ENCODE data around the gene HVCN1. TPM values are rescaled to one million over a fixed set of nuclear protein-coding genes. Genes with fewer than 3 reads are reported as not detected.

HVCN1 gene
- polyA plus RNA-seq, 1 experiment = 6.9 TPM

DNA sequence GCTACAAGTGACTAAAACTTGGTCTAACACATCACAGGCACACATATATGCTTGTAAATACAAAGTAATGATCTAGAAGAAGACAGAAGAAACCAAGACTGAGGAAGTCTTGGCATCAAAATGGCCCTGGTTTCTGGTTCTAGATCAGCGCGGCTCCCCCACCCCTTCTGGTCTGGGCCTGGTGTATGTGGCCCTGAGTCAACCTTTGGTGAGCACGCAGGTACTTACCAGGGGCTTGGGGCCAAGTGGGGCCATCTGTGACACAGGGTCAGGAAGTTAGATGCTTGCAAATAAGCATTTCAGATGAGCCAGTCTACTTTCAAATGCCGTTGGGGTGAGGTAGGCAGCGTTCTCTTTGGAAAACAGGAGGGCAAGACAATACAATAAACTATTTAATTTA lies 13.2 kb upstream of the HVCN1 start:
- ChIA-PET POLR2A (no interaction called here), CTCF (no interaction called here)
- TF ChIP-seq, protein P1, sequence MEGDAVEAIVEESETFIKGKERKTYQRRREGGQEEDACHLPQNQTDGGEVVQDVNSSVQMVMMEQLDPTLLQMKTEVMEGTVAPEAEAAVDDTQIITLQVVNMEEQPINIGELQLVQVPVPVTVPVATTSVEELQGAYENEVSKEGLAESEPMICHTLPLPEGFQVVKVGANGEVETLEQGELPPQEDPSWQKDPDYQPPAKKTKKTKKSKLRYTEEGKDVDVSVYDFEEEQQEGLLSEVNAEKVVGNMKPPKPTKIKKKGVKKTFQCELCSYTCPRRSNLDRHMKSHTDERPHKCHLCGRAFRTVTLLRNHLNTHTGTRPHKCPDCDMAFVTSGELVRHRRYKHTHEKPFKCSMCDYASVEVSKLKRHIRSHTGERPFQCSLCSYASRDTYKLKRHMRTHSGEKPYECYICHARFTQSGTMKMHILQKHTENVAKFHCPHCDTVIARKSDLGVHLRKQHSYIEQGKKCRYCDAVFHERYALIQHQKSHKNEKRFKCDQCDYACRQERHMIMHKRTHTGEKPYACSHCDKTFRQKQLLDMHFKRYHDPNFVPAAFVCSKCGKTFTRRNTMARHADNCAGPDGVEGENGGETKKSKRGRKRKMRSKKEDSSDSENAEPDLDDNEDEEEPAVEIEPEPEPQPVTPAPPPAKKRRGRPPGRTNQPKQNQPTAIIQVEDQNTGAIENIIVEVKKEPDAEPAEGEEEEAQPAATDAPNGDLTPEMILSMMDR (IDR thresholded peaks at IDR 0.05; ENCODE audit: low read depth, low read length) = no peak
- DNase-seq (ENCODE audit: low read depth, low spot score) = no peak
- Histone ChIP-seq H3K4me3 (ENCODE audit: low read depth, low read length) (no peak overlapping the region), H3K9me3 (ENCODE audit: control insufficient read depth, insufficient read depth, low read length) (no peaks in the 10 kb centered on the region; the same call in 1 of the 2 replicates), H3K27ac (ENCODE audit: low read depth, low read length) (no peak overlapping the region), H3K27me3 (ENCODE audit: control insufficient read depth, insufficient read depth, low read length) (no peaks in the 10 kb centered on the region)

DNA sequence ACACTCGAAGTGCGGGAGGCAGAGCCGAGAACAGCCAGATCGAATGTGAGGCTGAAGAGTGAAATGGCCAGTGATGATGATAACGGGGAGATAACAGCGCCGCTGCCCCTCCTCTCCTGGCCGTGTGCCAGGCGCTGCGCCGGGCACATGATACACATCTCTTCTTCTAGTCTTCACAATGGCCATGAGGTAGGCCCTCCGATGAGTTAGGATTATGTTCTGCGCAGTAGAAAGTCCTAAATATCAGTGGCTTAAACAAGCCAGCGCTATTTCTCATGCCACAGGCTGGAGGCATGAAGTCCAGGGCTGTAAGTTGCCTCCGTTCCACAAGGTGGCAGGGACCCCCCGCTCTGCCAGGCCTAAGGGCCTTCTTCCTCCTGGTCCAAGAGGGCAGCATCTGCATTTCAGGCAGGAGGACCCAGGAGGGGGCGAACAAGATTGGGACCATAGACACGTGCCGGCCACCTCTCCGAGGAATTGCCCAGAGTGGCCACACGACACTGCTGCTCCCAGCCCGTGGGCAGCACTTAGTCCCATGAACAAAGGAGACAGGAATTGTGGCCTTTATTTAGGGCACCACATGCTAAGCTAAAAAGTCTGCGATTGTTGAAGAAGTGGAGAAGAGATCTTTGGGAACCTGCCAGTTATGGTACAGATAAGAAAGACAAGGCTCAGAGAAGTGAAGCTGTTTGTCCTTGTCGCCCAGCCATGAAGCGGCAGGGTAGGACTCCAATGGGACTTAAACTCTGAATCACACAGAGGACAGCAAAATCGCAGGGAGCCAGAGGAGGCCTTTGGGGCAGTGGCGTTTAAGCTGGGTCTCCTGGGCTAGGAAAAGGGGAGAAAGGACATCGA lies 10.9 kb upstream of the HVCN1 start:
- Histone ChIP-seq H3K27me3 (ENCODE audit: control insufficient read depth, insufficient read depth, low read length) (no peaks in the 10 kb centered on the region), H3K27ac (ENCODE audit: low read depth, low read length) (no peak overlapping the region), H3K9me3 (ENCODE audit: control insufficient read depth, insufficient read depth, low read length) (no peaks in the 10 kb centered on the region; the same call in 1 of the 2 replicates), H3K4me3 (ENCODE audit: low read depth, low read length) (no peak overlapping the region)
- TF ChIP-seq, protein P1 (IDR thresholded peaks at IDR 0.05; ENCODE audit: low read depth, low read length) = peak; percentile 4; the same call in 1 of the 2 replicates
- CTCF ChIA-PET = no interaction called here
- POLR2A ChIA-PET = no interaction called here
- no peak for DNase-seq (ENCODE audit: low read depth, low spot score)

DNA sequence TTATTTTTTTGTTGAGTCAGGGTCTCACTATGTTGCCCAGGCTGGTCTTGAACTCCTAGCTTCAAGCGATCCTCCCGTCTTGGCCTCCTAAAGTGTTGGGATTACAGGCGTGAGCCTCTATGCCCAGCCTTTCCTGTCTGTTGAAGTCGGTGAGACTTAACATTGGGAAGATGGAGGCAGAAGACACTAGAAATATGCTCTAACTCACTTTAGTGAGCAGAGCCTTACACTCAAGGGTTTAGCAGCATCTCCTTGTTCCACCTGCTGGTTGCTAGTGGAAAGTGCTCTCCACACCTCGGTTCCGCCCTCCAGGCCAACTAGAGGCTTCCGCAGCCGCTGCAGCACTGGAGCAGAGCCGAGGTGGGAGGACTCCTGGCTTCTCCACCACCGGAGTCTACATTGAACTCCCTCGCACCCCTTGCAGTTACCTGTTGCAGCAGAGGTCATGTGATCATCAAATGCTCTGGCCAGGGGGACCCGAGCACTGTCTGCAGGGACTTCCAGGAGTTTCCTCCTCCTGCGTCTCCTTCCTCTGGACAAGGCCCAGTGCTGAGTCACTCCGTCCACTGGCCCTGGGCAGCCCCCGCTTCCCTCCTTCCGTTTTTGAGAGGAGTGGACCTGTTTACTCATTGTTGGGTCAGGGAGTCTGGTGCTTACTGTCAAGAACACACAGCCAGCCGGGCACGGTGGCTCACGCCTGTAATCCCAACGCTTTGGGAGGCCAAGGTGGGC lies 9.4 kb upstream of the HVCN1 start:
- POLR2A ChIA-PET = no interaction called here
- H3K4me3 ChIP-seq (ENCODE audit: low read depth, low read length) = no peak overlapping the region
- peak; percentile 37 for DNase-seq (ENCODE audit: low read depth, low spot score)
- H3K9me3 ChIP-seq (ENCODE audit: control insufficient read depth, insufficient read depth, low read length) = no peaks in the 10 kb centered on the region; the same call in 1 of the 2 replicates
- CTCF ChIA-PET = no interaction called here
- H3K27me3 ChIP-seq (ENCODE audit: control insufficient read depth, insufficient read depth, low read length) = no peaks in the 10 kb centered on the region
- TF ChIP-seq, protein P1 (IDR thresholded peaks at IDR 0.05; ENCODE audit: low read depth, low read length) = peak; percentile 62
- H3K27ac ChIP-seq (ENCODE audit: low read depth, low read length) = no peak overlapping the region

DNA sequence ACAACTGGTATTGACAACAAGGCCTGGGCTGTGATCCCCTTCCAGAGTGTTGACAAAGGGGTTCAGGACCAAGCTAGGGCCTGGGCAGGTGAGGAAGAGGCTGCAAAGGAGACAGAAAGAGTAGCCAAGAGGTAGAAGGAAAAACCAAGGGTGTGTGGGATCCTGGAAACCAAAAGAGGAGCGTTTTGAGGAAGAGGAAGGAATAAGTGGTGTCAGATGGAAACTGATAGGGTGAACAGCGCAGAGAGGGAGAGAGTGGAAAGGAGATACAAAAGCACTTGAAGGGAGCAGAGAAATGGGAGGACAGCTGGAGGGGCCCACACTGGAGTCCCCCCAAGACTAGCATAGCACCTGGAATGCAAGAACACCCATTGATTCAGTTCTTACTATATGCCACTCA lies 8.3 kb upstream of the HVCN1 start:
- TF ChIP-seq, protein P1 (IDR thresholded peaks at IDR 0.05; ENCODE audit: low read depth, low read length) = no peak
- no peak for DNase-seq (ENCODE audit: low read depth, low spot score)
- Histone ChIP-seq H3K9me3 (ENCODE audit: control insufficient read depth, insufficient read depth, low read length) (no peaks in the 10 kb centered on the region; the same call in 1 of the 2 replicates), H3K27ac (ENCODE audit: low read depth, low read length) (no peak overlapping the region), H3K27me3 (ENCODE audit: control insufficient read depth, insufficient read depth, low read length) (no peaks in the 10 kb centered on the region), H3K4me3 (ENCODE audit: low read depth, low read length) (no peak overlapping the region)
- CTCF ChIA-PET = no interaction called here
- POLR2A ChIA-PET = no interaction called here

DNA sequence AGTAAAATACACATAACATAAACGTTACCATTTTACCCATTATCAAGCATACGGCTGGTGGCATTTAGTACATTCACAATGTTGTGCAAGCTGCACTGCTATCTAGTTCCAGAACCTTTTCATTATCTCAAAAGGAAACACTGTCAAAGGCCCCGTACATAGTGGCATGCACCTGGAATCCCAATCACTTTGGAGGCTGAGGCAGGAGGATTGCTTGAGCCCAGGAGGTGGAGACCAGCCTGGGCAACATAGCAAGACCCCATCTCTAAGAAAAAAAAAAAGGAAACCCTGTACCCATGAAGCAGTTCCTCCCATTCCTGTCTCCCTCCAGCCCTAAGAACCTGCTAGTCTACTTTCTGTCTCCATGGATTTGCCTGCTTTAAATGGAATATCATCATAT lies 7.4 kb upstream of the HVCN1 start:
- H3K4me3 ChIP-seq (ENCODE audit: low read depth, low read length) = no peak overlapping the region
- no peak for DNase-seq (ENCODE audit: low read depth, low spot score)
- H3K9me3 ChIP-seq (ENCODE audit: control insufficient read depth, insufficient read depth, low read length) = no peaks in the 10 kb centered on the region; the same call in 1 of the 2 replicates
- CTCF ChIA-PET = no interaction called here
- H3K27me3 ChIP-seq (ENCODE audit: control insufficient read depth, insufficient read depth, low read length) = no peaks in the 10 kb centered on the region
- POLR2A ChIA-PET = no interaction called here
- TF ChIP-seq, protein P1 (IDR thresholded peaks at IDR 0.05; ENCODE audit: low read depth, low read length) = no peak
- H3K27ac ChIP-seq (ENCODE audit: low read depth, low read length) = no peak overlapping the region

All from AG04450 (cell line).